GM12891 (cell line): ENCODE measurements around the gene TMPRSS4.

Experiments used
- POLR2A ChIP-seq: IDR thresholded peaks from 2 replicates; pipeline ENCODE4 v1.6.1; 2011; ENCODE audit warnings: low read depth, low read length, control low read depth
- POLR2AphosphoS5 ChIP-seq: IDR thresholded peaks from 2 replicates; pipeline ENCODE4 v1.6.1; 2011; ENCODE audit warnings: low read depth, low read length, control low read depth
- SPI1 ChIP-seq: IDR thresholded peaks from 2 replicates; pipeline ENCODE4 v1.6.1; 2011; ENCODE audit warnings: low read depth, low read length, control low read depth
- TAF1 ChIP-seq: IDR thresholded peaks from 2 replicates; pipeline ENCODE4 v1.6.1; 2011; ENCODE audit warnings: low read depth, low read length, control low read depth

DNA sequence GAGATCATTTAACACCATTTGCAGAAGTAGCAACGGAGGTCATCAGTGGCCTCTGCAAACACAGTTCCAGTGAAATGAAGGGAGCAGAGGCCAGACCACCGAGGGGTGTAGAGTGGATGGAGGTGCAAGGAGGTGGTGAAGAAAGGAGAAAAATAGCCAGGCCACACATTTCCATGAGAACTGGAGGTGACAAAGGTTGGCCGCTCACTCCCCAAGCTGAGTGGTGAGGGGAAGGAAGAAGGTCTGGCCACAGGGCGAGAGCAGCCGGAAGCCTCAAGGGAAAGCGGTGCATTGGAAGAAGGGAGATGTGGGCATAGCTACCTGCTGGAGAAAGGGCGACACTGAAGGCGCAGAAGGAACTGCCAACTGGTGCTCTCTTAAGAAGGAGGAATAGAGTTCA is 20.1 kb upstream of the TMPRSS4 start:
- TF ChIP-seq POLR2A, result no peak
- TF ChIP-seq SPI1, result no peak
- no peak for TF ChIP-seq TAF1
- TF ChIP-seq POLR2AphosphoS5, result no peak
